HEK293 (cell line): ENCODE data around the gene CRIP2.

Source experiments
- CTCF ChIA-PET: fragments of 350-600 bp; formaldehyde crosslinking; extraction: SDS; loops from one replicate; lab custom pipeline; 2021; ENCODE audit warnings: antibody characterized with exemption; lab: Yijun Ruan, JAX
- POLR2A ChIA-PET: fragments of 300-600 bp; formaldehyde crosslinking; extraction: SDS; loops from one replicate; lab custom pipeline; 2020; ENCODE audit warnings: antibody characterized with exemption, inconsistent platforms; lab: Yijun Ruan, JAX
- H3K27ac ChIP-seq: fragments of 200-500 bp; sonication (Bioruptor generic); 2 replicates; pipeline ENCODE4 v1.5.1; 2014; ENCODE audit warnings: low read depth, low read length, control low read depth, inconsistent platforms; ENCODE audit errors: extremely low read depth
- H3K36me3 ChIP-seq, 2 experiments: fragments of 200-500 bp in 1 of 2; sonication (Bioruptor generic) in 1 of 2; 1 replicate in 1 of 2; 2 replicates in 1 of 2; pipeline ENCODE4 v1.5.1; 2014 to 2017; ENCODE audit warnings: inconsistent platforms in 2 of 2, low read length in 2 of 2; ENCODE audit not compliant: control insufficient read depth in 2 of 2, insufficient read depth in 1 of 2
- H3K4me1 ChIP-seq: fragments of 200-500 bp; sonication (Bioruptor generic); 2 replicates; pipeline ENCODE4 v1.5.1; 2014; ENCODE audit warnings: mild to moderate bottlenecking, low read length, inconsistent platforms; ENCODE audit not compliant: control insufficient read depth, insufficient read depth
- H3K4me3 ChIP-seq: 2 replicates; pipeline ENCODE4 v1.5.1; 2011; ENCODE audit warnings: low read depth, mild to moderate bottlenecking, control low read depth, low read length, moderate library complexity
- H3K9me3 ChIP-seq: fragments of 200-500 bp; sonication (Bioruptor generic); 2 replicates; pipeline ENCODE4 v1.5.1; 2014; ENCODE audit warnings: low read depth, low read length, inconsistent platforms; ENCODE audit not compliant: control insufficient read depth, insufficient read depth
- GFI1B ChIP-seq: fragments of 450-650 bp; formaldehyde crosslinking; IDR thresholded peaks from 2 replicates; pipeline ENCODE4 v1.5.1; 2016; ENCODE audit warnings: missing biosample characterization, missing genetic modification characterization
- KLF1 ChIP-seq: fragments of 450-650 bp; formaldehyde crosslinking; IDR thresholded peaks from 2 replicates; pipeline ENCODE4 v1.5.1; 2016; ENCODE audit warnings: missing biosample characterization, missing genetic modification characterization
- KLF7 ChIP-seq: fragments of 450-650 bp; formaldehyde crosslinking; IDR thresholded peaks from 2 replicates; pipeline ENCODE4 v1.5.1; 2016; ENCODE audit warnings: missing biosample characterization, missing genetic modification characterization, borderline replicate concordance
- REPIN1 ChIP-seq: fragments of 450-650 bp; formaldehyde crosslinking; IDR thresholded peaks from 2 replicates; pipeline ENCODE4 v1.5.1; 2017; ENCODE audit warnings: missing biosample characterization, missing genetic modification characterization, low read depth
- SALL2 ChIP-seq: fragments of 450-650 bp; formaldehyde crosslinking; IDR thresholded peaks from 2 replicates; pipeline ENCODE4 v1.5.0; 2017; ENCODE audit warnings: missing biosample characterization, mild to moderate bottlenecking, missing genetic modification characterization, borderline replicate concordance
- SCRT1 ChIP-seq: fragments of 450-650 bp; formaldehyde crosslinking; IDR thresholded peaks from 2 replicates; pipeline ENCODE4 v1.5.1; 2016; ENCODE audit warnings: missing biosample characterization, missing genetic modification characterization, borderline replicate concordance
- SP2 ChIP-seq: fragments of 450-650 bp; formaldehyde crosslinking; IDR thresholded peaks from 2 replicates; pipeline ENCODE4 v1.5.1; 2016; ENCODE audit warnings: missing biosample characterization, missing genetic modification characterization
- SP3 ChIP-seq: fragments of 450-650 bp; formaldehyde crosslinking; IDR thresholded peaks from 2 replicates; pipeline ENCODE4 v1.5.1; 2016; ENCODE audit warnings: missing biosample characterization, missing genetic modification characterization
- ZFP69B ChIP-seq: fragments of 450-650 bp; formaldehyde crosslinking; IDR thresholded peaks from 2 replicates; pipeline ENCODE4 v1.5.1; 2016; ENCODE audit warnings: missing biosample characterization, missing genetic modification characterization
- ZNF121 ChIP-seq: fragments of 450-650 bp; formaldehyde crosslinking; IDR thresholded peaks from 2 replicates; pipeline ENCODE4 v1.5.1; 2016; ENCODE audit warnings: missing biosample characterization, missing genetic modification characterization
- ZNF155 ChIP-seq: fragments of 450-650 bp; formaldehyde crosslinking; IDR thresholded peaks from 2 replicates; pipeline ENCODE4 v1.5.1; 2016; ENCODE audit warnings: missing biosample characterization, missing genetic modification characterization
- ZNF16 ChIP-seq: fragments of 450-650 bp; formaldehyde crosslinking; IDR thresholded peaks from 2 replicates; pipeline ENCODE4 v1.5.1; 2016; ENCODE audit warnings: low read depth, missing biosample characterization, missing genetic modification characterization
- ZNF174 ChIP-seq: fragments of 450-650 bp; formaldehyde crosslinking; IDR thresholded peaks from 2 replicates; pipeline ENCODE4 v1.5.0; 2017; ENCODE audit warnings: missing biosample characterization, mild to moderate bottlenecking, missing genetic modification characterization
- ZNF175 ChIP-seq: fragments of 450-650 bp; formaldehyde crosslinking; IDR thresholded peaks from 2 replicates; pipeline ENCODE4 v1.5.1; 2016; ENCODE audit warnings: missing biosample characterization, missing genetic modification characterization
- ZNF24 ChIP-seq: fragments of 450-650 bp; formaldehyde crosslinking; IDR thresholded peaks from 2 replicates; pipeline ENCODE4 v1.5.1; 2016; ENCODE audit warnings: missing biosample characterization, missing genetic modification characterization
- ZNF292 ChIP-seq: fragments of 450-650 bp; formaldehyde crosslinking; IDR thresholded peaks from 2 replicates; pipeline ENCODE4 v1.5.1; 2016; ENCODE audit warnings: low read depth, missing biosample characterization, missing genetic modification characterization, borderline replicate concordance
- ZNF311 ChIP-seq: fragments of 450-650 bp; formaldehyde crosslinking; IDR thresholded peaks from 2 replicates; pipeline ENCODE4 v1.5.1; 2017; ENCODE audit warnings: missing biosample characterization, missing genetic modification characterization, borderline replicate concordance
- ZNF391 ChIP-seq: fragments of 450-650 bp; formaldehyde crosslinking; IDR thresholded peaks from 2 replicates; pipeline ENCODE4 v1.5.1; 2016; ENCODE audit warnings: low read depth, missing biosample characterization, missing genetic modification characterization, borderline replicate concordance
- ZNF610 ChIP-seq: fragments of 450-650 bp; formaldehyde crosslinking; IDR thresholded peaks from 2 replicates; pipeline ENCODE4 v1.5.1; 2016; ENCODE audit warnings: missing biosample characterization, missing genetic modification characterization, borderline replicate concordance
- ZNF664 ChIP-seq: fragments of 450-650 bp; formaldehyde crosslinking; IDR thresholded peaks from 2 replicates; pipeline ENCODE4 v1.5.1; 2016; ENCODE audit warnings: missing biosample characterization, missing genetic modification characterization
- ZNF707 ChIP-seq: fragments of 450-650 bp; formaldehyde crosslinking; IDR thresholded peaks from 2 replicates; pipeline ENCODE4 v1.5.1; 2016; ENCODE audit warnings: missing biosample characterization, missing genetic modification characterization
- ZNF777 ChIP-seq: fragments of 450-650 bp; formaldehyde crosslinking; IDR thresholded peaks from 2 replicates; pipeline ENCODE4 v1.5.1; 2017; ENCODE audit warnings: missing biosample characterization, missing genetic modification characterization, borderline replicate concordance
- ZNF843 ChIP-seq: fragments of 450-650 bp; formaldehyde crosslinking; IDR thresholded peaks from 2 replicates; pipeline ENCODE4 v1.5.1; 2016; ENCODE audit warnings: missing biosample characterization, missing genetic modification characterization
- ZSCAN23 ChIP-seq: fragments of 450-650 bp; formaldehyde crosslinking; IDR thresholded peaks from 2 replicates; pipeline ENCODE4 v1.5.1; 2016; ENCODE audit warnings: missing biosample characterization, missing genetic modification characterization
- ZSCAN30 ChIP-seq: fragments of 450-650 bp; IDR thresholded peaks from 2 replicates; pipeline ENCODE4 v1.5.1; 2018; ENCODE audit warnings: missing biosample characterization, mild to moderate bottlenecking, missing genetic modification characterization, moderate library complexity
- TF ChIP-seq, protein P1 (sequence below): fragments of 450-650 bp; formaldehyde crosslinking; IDR thresholded peaks from 2 replicates; pipeline ENCODE4 v1.5.1; 2017; ENCODE audit warnings: missing biosample characterization, missing genetic modification characterization
- TF ChIP-seq, protein P2 (sequence below): IDR thresholded peaks from 2 replicates; pipeline ENCODE4 v1.6.1; 2011; ENCODE audit warnings: mild to moderate bottlenecking, low read depth, low read length, borderline replicate concordance
- TF ChIP-seq, protein P3 (sequence below): fragments of 450-650 bp; formaldehyde crosslinking; IDR thresholded peaks from 2 replicates; pipeline ENCODE4 v1.5.1; 2017; ENCODE audit warnings: missing biosample characterization, missing genetic modification characterization
- TF ChIP-seq, protein P4 (sequence below): fragments of 450-650 bp; formaldehyde crosslinking; IDR thresholded peaks from 2 replicates; pipeline ENCODE4 v1.5.1; 2016; ENCODE audit warnings: missing biosample characterization, missing genetic modification characterization
- TF ChIP-seq, protein P5 (sequence below): fragments of 450-650 bp; formaldehyde crosslinking; IDR thresholded peaks from 2 replicates; pipeline ENCODE4 v1.5.1; 2016; ENCODE audit warnings: missing biosample characterization, missing genetic modification characterization, borderline replicate concordance

CRIP2 gene

DNA sequence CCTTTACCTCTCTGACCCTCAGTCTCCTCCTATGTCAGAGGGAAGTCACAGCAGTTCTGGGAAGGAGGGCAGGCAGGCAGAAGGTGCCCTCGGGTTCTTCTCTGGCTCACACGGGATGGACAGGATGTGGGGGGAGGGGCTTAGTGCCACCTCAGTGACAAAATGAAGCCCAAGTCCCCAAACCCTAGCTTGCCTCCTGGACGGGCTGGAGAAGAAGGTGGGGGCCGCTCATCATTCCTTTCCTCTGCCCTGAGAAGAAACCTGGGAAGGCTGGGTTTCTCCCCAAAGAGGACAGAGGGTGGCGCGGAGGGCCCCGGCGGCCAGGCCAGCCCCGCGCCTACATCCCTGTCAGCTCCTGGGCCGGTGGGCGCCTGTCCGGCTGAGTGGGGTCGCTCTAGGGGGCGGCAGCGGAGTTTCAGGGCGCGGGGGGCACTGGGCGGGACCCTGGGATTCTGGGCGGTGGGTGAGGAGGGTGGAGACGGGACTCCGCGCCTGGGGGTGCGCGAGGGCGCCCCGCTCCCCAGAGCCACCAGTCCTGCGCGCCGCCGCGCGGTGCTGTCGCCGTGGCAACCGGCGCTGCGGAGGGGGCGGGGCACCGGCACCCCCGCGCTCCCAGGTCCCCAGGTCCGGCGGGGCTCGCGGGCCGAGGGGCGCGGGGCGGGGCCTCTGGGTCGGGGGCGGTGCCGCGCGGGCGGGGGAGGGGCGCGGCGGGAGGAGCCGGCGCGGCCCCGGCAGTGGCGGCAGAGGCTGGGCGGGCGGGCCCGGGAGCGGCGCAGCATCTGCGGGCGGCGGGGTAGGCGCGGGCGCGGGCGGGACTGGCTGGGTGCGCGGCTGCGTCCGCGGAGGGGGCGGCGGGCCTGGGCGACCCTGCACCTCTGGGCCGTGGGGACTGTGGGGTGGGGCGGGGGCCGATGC, 51.5 kb downstream of the CRIP2 start, which contains the start of gene TMEM121:
TSS of gene TMEM121 (plus strand) at position 723 of the 915 bp plus-strand sequence. CDS start 2,252 bp downstream, outside the sequence.
- no peaks in the 10 kb centered on the region for H3K9me3 ChIP-seq
- ChIA-PET CTCF (interaction anchor here (0.5 to 1.2 kb wide), 4 partner anchors 9 to 440 kb away, joined by 3 to 4 read pairs (median 4); no protein-coding TSS in a partner anchor), POLR2A (no interaction called here)
- 0 out of 2 replicates have a peak, but pooled peaks cover 2% of the 10 kb centered on the region for H3K4me1 ChIP-seq
- H3K27ac ChIP-seq, result peak within 1 kb of the TSS; percentile 74; the same call in 1 of the 2 replicates
- peaks cover 0 to 24% of the 10 kb centered on the region in 2 experiments; a peak in 1 of 3 replicates for H3K36me3 ChIP-seq
- H3K4me3 ChIP-seq, result peak within 1 kb of the TSS; percentile 56
- TF ChIP-seq GFI1B (tag by site-specific recombination) (no peak), ZNF155 (tag by site-specific recombination) (no peak), ZNF311 (tag by site-specific recombination) (no peak), ZNF777 (tag by site-specific recombination) (0 out of 2 replicates have a peak, but pooled peaks have one; percentile 16), ZNF175 (tag by site-specific recombination) (no peak), ZSCAN30 (no peak), KLF7 (tag by site-specific recombination) (no peak), ZNF664 (tag by site-specific recombination) (no peak), ZNF843 (tag by site-specific recombination) (no peak), SP2 (tag by site-specific recombination) (no peak; the same call in 1 of the 2 replicates), SP3 (tag by site-specific recombination) (peak; percentile 39; the same call in 1 of the 2 replicates), ZFP69B (no peak), ZNF292 (tag by site-specific recombination) (no peak), ZNF391 (no peak), SALL2 (tag by site-specific recombination) (no peak), ZNF121 (no peak), KLF1 (tag by site-specific recombination) (no peak), SCRT1 (tag by site-specific recombination) (no peak), ZNF16 (no peak), ZNF707 (tag by site-specific recombination) (no peak), ZNF24 (tag by site-specific recombination) (no peak), REPIN1 (tag by site-specific recombination) (no peak), ZNF610 (tag by site-specific recombination) (no peak), ZSCAN23 (no peak), ZNF174 (tag by site-specific recombination) (no peak)
- TF ChIP-seq, protein P1, sequence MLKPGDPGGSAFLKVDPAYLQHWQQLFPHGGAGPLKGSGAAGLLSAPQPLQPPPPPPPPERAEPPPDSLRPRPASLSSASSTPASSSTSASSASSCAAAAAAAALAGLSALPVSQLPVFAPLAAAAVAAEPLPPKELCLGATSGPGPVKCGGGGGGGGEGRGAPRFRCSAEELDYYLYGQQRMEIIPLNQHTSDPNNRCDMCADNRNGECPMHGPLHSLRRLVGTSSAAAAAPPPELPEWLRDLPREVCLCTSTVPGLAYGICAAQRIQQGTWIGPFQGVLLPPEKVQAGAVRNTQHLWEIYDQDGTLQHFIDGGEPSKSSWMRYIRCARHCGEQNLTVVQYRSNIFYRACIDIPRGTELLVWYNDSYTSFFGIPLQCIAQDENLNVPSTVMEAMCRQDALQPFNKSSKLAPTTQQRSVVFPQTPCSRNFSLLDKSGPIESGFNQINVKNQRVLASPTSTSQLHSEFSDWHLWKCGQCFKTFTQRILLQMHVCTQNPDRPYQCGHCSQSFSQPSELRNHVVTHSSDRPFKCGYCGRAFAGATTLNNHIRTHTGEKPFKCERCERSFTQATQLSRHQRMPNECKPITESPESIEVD, result no peak
- TF ChIP-seq, protein P2, sequence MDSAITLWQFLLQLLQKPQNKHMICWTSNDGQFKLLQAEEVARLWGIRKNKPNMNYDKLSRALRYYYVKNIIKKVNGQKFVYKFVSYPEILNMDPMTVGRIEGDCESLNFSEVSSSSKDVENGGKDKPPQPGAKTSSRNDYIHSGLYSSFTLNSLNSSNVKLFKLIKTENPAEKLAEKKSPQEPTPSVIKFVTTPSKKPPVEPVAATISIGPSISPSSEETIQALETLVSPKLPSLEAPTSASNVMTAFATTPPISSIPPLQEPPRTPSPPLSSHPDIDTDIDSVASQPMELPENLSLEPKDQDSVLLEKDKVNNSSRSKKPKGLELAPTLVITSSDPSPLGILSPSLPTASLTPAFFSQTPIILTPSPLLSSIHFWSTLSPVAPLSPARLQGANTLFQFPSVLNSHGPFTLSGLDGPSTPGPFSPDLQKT, result no peak
- TF ChIP-seq, protein P3, sequence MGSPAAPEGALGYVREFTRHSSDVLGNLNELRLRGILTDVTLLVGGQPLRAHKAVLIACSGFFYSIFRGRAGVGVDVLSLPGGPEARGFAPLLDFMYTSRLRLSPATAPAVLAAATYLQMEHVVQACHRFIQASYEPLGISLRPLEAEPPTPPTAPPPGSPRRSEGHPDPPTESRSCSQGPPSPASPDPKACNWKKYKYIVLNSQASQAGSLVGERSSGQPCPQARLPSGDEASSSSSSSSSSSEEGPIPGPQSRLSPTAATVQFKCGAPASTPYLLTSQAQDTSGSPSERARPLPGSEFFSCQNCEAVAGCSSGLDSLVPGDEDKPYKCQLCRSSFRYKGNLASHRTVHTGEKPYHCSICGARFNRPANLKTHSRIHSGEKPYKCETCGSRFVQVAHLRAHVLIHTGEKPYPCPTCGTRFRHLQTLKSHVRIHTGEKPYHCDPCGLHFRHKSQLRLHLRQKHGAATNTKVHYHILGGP (tag by site-specific recombination), result no peak
- TF ChIP-seq, protein P4, sequence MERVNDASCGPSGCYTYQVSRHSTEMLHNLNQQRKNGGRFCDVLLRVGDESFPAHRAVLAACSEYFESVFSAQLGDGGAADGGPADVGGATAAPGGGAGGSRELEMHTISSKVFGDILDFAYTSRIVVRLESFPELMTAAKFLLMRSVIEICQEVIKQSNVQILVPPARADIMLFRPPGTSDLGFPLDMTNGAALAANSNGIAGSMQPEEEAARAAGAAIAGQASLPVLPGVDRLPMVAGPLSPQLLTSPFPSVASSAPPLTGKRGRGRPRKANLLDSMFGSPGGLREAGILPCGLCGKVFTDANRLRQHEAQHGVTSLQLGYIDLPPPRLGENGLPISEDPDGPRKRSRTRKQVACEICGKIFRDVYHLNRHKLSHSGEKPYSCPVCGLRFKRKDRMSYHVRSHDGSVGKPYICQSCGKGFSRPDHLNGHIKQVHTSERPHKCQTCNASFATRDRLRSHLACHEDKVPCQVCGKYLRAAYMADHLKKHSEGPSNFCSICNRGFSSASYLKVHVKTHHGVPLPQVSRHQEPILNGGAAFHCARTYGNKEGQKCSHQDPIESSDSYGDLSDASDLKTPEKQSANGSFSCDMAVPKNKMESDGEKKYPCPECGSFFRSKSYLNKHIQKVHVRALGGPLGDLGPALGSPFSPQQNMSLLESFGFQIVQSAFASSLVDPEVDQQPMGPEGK (tag by site-specific recombination), result peak; percentile 38
- TF ChIP-seq, protein P5, sequence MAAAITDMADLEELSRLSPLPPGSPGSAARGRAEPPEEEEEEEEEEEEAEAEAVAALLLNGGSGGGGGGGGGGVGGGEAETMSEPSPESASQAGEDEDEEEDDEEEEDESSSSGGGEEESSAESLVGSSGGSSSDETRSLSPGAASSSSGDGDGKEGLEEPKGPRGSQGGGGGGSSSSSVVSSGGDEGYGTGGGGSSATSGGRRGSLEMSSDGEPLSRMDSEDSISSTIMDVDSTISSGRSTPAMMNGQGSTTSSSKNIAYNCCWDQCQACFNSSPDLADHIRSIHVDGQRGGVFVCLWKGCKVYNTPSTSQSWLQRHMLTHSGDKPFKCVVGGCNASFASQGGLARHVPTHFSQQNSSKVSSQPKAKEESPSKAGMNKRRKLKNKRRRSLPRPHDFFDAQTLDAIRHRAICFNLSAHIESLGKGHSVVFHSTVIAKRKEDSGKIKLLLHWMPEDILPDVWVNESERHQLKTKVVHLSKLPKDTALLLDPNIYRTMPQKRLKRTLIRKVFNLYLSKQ (tag by site-specific recombination), result no peak
